ENCODE results near the gene CWC15.
A peak's percentile ranks its signal among the peaks of the same experiment; 100 is the strongest.

Gene CWC15

GRCh38 chr11:94972700-94973098 is 657 bp downstream of the CWC15 start:
- peak overlapping the region; percentile 97 for H3K27ac Mint-ChIP-seq
- intact Hi-C loops (cut with micrococcal nuclease) = loop anchor here (2.0 to 10.0 kb wide), 6 partner anchors 96 to 1310 kb away; partner anchors contain the start of genes ANKRD49, CEP295, FAM76B and MRE11
- H3K9me3 Mint-ChIP-seq = no peaks in the 10 kb centered on the region
- peaks cover 49% of the 10 kb centered on the region for H3K36me3 Mint-ChIP-seq (ENCODE audit: low read depth)
- peaks cover 7% of the 10 kb centered on the region for H3K27me3 Mint-ChIP-seq
- peaks cover 12% of the 10 kb centered on the region for H3K4me1 Mint-ChIP-seq (ENCODE audit: low read depth)
- H3K4me3 Mint-ChIP-seq = peak overlapping the region; percentile 97

GRCh38 chr11:94968334-94968958 is 4.9 kb downstream of the CWC15 start:
- H3K4me1 Mint-ChIP-seq (ENCODE audit: low read depth) = peaks cover 12% of the 10 kb centered on the region
- H3K27me3 Mint-ChIP-seq = no peaks in the 10 kb centered on the region
- no peak overlapping the region for H3K27ac Mint-ChIP-seq
- H3K4me3 Mint-ChIP-seq = no peak overlapping the region
- intact Hi-C loops (cut with micrococcal nuclease) = no loop called here
- H3K36me3 Mint-ChIP-seq (ENCODE audit: low read depth) = peaks cover 85% of the 10 kb centered on the region
- no peaks in the 10 kb centered on the region for H3K9me3 Mint-ChIP-seq

- Mint-ChIP-seq H3K9me3 (no peaks in the 10 kb centered on the region), H3K4me3 (no peak overlapping the region), H3K27me3 (no peaks in the 10 kb centered on the region), H3K36me3 (ENCODE audit: low read depth) (peaks cover 85% of the 10 kb centered on the region), H3K4me1 (ENCODE audit: low read depth) (peaks cover 6% of the 10 kb centered on the region), H3K27ac (no peak overlapping the region)
- intact Hi-C loops (cut with micrococcal nuclease) = no loop called here
These were observed 8.4 kb downstream of the CWC15 start for GRCh38 chr11:94964934-94965333.

- peaks cover 69% of the 10 kb centered on the region for H3K36me3 Mint-ChIP-seq (ENCODE audit: low read depth)
- intact Hi-C loops (cut with micrococcal nuclease) = no loop called here
- no peaks in the 10 kb centered on the region for H3K9me3 Mint-ChIP-seq
- H3K27ac Mint-ChIP-seq = no peak overlapping the region
- H3K4me3 Mint-ChIP-seq = no peak overlapping the region
- H3K27me3 Mint-ChIP-seq = no peaks in the 10 kb centered on the region
- no peaks in the 10 kb centered on the region for H3K4me1 Mint-ChIP-seq (ENCODE audit: low read depth)
These were observed 12.1 kb downstream of the CWC15 start for GRCh38 chr11:94961255-94961654.

- no peaks in the 10 kb centered on the region for H3K4me1 Mint-ChIP-seq (ENCODE audit: low read depth)
- no peak overlapping the region for H3K4me3 Mint-ChIP-seq
- no peaks in the 10 kb centered on the region for H3K27me3 Mint-ChIP-seq
- intact Hi-C loops (cut with micrococcal nuclease) = no loop called here
- H3K27ac Mint-ChIP-seq = no peak overlapping the region
- H3K9me3 Mint-ChIP-seq = no peaks in the 10 kb centered on the region
- peaks cover 62% of the 10 kb centered on the region for H3K36me3 Mint-ChIP-seq (ENCODE audit: low read depth)
These were observed 12.9 kb downstream of the CWC15 start for GRCh38 chr11:94960488-94960887.

- Mint-ChIP-seq H3K27ac (no peak overlapping the region), H3K9me3 (no peaks in the 10 kb centered on the region), H3K36me3 (ENCODE audit: low read depth) (peaks cover 49% of the 10 kb centered on the region), H3K4me1 (ENCODE audit: low read depth) (no peaks in the 10 kb centered on the region), H3K27me3 (no peaks in the 10 kb centered on the region), H3K4me3 (no peak overlapping the region)
- intact Hi-C loops (cut with micrococcal nuclease) = no loop called here
These were observed 14.2 kb downstream of the CWC15 start for GRCh38 chr11:94959179-94959578.

GRCh38 chr11:94958121-94958696 is 15.1 kb downstream of the CWC15 start:
- no peak overlapping the region for H3K4me3 Mint-ChIP-seq
- no peak overlapping the region for H3K27ac Mint-ChIP-seq
- H3K9me3 Mint-ChIP-seq = no peaks in the 10 kb centered on the region
- intact Hi-C loops (cut with micrococcal nuclease) = no loop called here
- H3K4me1 Mint-ChIP-seq (ENCODE audit: low read depth) = no peaks in the 10 kb centered on the region
- peaks cover 39% of the 10 kb centered on the region for H3K36me3 Mint-ChIP-seq (ENCODE audit: low read depth)
- H3K27me3 Mint-ChIP-seq = no peaks in the 10 kb centered on the region

GRCh38 chr11:94956963-94957362 is 16.4 kb downstream of the CWC15 start:
- intact Hi-C loops (cut with micrococcal nuclease) = no loop called here
- Mint-ChIP-seq H3K27ac (no peak overlapping the region), H3K4me1 (ENCODE audit: low read depth) (no peaks in the 10 kb centered on the region)

GRCh38 chr11:94954753-94955152 is 18.6 kb downstream of the CWC15 start:
- Mint-ChIP-seq H3K27ac (no peak overlapping the region), H3K4me1 (ENCODE audit: low read depth) (no peaks in the 10 kb centered on the region)

More at GRCh38 chr11:94956963-94957362, 16.4 kb downstream of the CWC15 start:
- Mint-ChIP-seq H3K27me3 (no peaks in the 10 kb centered on the region), H3K36me3 (ENCODE audit: low read depth) (peaks cover 30% of the 10 kb centered on the region), H3K4me3 (no peak overlapping the region), H3K9me3 (no peaks in the 10 kb centered on the region)

GRCh38 chr11:94948070-94948617 is 25.2 kb downstream of the CWC15 start:
- Mint-ChIP-seq H3K4me1 (ENCODE audit: low read depth) (peaks cover 9% of the 10 kb centered on the region), H3K9me3 (no peaks in the 10 kb centered on the region), H3K36me3 (ENCODE audit: low read depth) (no peaks in the 10 kb centered on the region), H3K27ac (no peak overlapping the region), H3K27me3 (no peaks in the 10 kb centered on the region), H3K4me3 (no peak overlapping the region)
- intact Hi-C loops (cut with micrococcal nuclease) = no loop called here

More at GRCh38 chr11:94954753-94955152, 18.6 kb downstream of the CWC15 start:
- Mint-ChIP-seq H3K9me3 (no peaks in the 10 kb centered on the region), H3K27me3 (no peaks in the 10 kb centered on the region), H3K4me3 (no peak overlapping the region), H3K36me3 (ENCODE audit: low read depth) (peaks cover 17% of the 10 kb centered on the region)
- intact Hi-C loops (cut with micrococcal nuclease) = no loop called here

GRCh38 chr11:94946812-94947211 is 26.5 kb downstream of the CWC15 start:
- Mint-ChIP-seq H3K27ac (no peak overlapping the region), H3K4me1 (ENCODE audit: low read depth) (peaks cover 9% of the 10 kb centered on the region), H3K36me3 (ENCODE audit: low read depth) (no peaks in the 10 kb centered on the region), H3K4me3 (no peak overlapping the region), H3K27me3 (no peaks in the 10 kb centered on the region), H3K9me3 (no peaks in the 10 kb centered on the region)
- intact Hi-C loops (cut with micrococcal nuclease) = no loop called here

- no peaks in the 10 kb centered on the region for H3K4me1 Mint-ChIP-seq (ENCODE audit: low read depth)
- no peak overlapping the region for H3K27ac Mint-ChIP-seq
- no peak overlapping the region for H3K4me3 Mint-ChIP-seq
- H3K27me3 Mint-ChIP-seq = peaks cover 2% of the 10 kb centered on the region
- no peaks in the 10 kb centered on the region for H3K9me3 Mint-ChIP-seq
- H3K36me3 Mint-ChIP-seq (ENCODE audit: low read depth) = no peaks in the 10 kb centered on the region
- intact Hi-C loops (cut with micrococcal nuclease) = no loop called here
These were observed 32.2 kb downstream of the CWC15 start for GRCh38 chr11:94941131-94941530.

GRCh38 chr11:94939346-94939745 is 34.0 kb downstream of the CWC15 start:
- Mint-ChIP-seq H3K27me3 (peaks cover 2% of the 10 kb centered on the region), H3K27ac (no peak overlapping the region), H3K4me3 (no peak overlapping the region), H3K36me3 (ENCODE audit: low read depth) (no peaks in the 10 kb centered on the region), H3K4me1 (ENCODE audit: low read depth) (peaks cover 3% of the 10 kb centered on the region), H3K9me3 (no peaks in the 10 kb centered on the region)
- intact Hi-C loops (cut with micrococcal nuclease) = no loop called here

- H3K9me3 Mint-ChIP-seq = no peaks in the 10 kb centered on the region
- H3K36me3 Mint-ChIP-seq (ENCODE audit: low read depth) = no peaks in the 10 kb centered on the region
- intact Hi-C loops (cut with micrococcal nuclease) = no loop called here
- H3K4me3 Mint-ChIP-seq = no peak overlapping the region
- no peak overlapping the region for H3K27ac Mint-ChIP-seq
- H3K4me1 Mint-ChIP-seq (ENCODE audit: low read depth) = peaks cover 11% of the 10 kb centered on the region
- H3K27me3 Mint-ChIP-seq = peaks cover 2% of the 10 kb centered on the region
These were observed 35.0 kb downstream of the CWC15 start for GRCh38 chr11:94938095-94939055.
